ENCODE results near the gene AASDHPPT.

Gene AASDHPPT

DNA sequence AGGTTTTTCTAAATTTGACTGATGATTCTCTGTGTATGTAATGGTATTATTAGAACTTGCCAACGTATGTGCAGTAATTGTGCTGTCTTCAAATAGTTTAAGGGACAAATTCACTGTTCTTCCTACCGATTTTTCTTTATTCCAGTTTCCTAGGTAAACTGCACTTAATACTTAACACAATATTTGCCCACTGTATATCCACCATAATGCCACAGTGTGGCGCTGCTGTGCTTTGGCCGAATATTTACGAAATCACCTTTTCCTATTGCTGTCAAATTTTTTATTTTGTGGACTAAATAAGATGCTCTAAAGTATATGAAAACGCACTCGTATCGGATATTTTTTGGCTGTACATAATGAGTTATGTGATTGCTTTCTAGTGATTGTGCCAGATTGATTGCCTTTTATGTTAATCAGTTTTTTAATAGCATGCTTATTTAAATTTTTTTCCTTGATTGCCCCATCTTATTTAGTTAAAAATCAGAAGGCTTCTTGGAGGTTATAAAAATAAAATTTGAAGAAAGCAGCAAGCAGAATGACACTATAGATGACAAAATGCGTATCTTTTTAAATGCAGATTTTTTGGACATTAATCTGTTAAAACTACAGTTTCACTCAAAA, 10.5 kb downstream of the AASDHPPT start:
- peak; percentile 51 for DNase-seq

DNA sequence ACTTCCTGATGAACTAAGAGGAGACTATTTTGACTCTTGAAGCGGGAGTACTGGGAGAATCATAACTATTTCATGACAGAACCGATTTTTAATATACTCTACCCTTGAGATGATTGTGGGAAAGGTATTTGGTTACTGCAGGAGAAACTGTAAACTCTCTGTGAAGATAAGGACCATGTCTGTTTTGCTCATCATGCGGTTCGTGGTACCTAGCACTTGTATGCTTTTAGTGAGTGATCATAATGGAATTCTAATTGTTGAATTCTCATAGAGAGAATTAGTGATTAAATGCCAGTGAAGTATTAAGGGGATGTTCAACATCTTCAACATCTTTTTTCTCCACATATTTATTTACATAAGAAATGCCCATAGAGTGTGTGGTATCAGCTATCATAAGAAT, 11.4 kb downstream of the AASDHPPT start:
- peak; percentile 48 for DNase-seq

DNA sequence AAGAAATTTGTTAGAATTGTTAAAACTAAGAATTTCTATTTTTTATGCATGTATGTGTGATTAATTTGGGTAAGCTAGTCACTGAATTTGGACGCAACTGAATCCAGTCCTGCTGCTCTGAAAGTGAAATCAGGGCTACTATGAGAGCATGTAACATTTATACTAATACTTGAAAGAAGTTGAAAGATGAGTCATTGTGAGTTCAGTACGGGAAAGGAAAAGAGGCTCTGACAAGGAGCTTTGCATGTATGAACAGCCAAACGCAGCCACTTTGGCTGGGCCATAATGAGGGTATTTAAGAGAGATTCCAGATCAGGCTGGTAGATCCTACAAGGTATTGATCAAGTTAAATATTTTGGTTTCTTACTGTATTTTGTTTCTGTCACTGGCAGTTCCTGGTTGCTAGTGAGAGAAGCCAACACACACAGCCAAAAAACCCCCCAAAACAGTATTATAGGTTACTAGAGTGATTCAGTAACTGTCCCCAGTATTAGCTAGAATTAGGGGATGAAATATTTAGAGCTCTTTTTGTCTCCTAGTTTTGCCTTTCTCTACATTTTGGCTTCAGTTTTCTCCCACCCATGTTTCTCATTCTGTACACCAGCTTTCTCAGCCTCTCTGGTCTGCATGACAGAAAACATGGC, 14.1 kb downstream of the AASDHPPT start:
- DNase-seq = peak; percentile 58

DNA sequence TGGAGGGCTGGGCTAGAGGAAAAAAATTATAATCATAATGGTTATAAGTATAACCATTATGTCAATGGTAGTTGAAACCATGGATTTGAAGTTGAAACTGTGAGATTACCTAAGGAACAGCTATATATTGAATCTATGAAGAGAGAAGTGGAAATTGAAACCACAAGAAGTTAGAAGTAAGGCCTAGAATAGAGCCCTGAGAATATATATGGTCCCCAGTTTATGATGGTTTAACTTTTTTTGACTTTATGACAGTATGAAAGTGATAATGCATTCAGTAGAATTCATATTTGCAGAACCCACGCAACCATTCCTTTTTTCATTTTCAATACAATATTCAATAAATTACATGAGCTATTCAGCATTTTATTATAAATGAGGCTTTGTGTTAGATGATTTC, 15.0 kb downstream of the AASDHPPT start:
- no peak for DNase-seq

DNA sequence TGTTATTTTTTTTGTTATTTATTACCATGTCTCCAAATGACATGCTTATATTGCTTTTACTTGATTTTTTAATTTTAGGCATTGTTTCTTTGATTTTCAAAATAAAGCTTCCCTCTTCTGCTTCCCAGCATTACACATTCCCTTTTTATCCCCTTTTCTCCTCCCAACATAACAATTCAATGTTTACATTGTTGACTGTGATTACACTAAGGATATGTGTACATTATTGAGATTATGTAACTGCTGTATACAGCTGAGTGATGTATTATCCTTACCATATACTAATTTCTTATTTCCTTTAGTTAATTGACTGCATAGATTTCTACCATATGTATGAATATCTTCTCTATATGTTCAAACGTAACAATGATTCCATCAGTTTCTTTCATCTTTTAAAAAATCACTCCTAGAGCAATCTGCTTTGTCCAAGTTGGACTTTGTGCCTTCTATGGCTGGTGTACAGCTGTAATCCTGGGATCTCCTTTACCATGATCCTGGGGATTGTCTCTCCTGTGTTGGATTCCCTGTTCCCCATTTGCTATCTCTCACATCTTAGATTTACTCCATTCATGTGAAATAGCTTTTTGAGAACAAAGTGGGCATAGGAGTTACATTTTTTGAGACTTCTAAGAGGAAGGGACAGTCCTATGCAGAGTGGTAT, 21.6 kb downstream of the AASDHPPT start:
- no peak for DNase-seq

DNA sequence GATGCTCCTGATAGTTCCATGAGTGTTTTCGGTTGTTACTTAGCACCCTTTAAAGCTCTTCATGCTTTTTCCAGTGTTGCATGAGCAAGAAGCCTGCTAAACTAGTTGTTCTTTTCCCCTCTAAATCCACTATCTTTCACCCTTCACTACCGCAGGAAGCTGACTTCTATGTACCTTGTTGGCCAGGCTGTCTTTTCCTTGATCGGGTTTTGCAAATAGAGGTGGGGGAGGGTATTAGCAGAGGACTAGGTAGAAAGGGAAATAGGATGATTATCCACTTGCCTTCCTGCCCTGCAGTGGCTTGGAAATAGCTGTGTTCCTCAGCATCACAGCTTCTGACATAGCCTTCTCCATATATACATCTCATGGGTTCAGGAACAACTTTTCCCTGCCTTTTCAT, 23.9 kb downstream of the AASDHPPT start:
- no peak for DNase-seq

DNA sequence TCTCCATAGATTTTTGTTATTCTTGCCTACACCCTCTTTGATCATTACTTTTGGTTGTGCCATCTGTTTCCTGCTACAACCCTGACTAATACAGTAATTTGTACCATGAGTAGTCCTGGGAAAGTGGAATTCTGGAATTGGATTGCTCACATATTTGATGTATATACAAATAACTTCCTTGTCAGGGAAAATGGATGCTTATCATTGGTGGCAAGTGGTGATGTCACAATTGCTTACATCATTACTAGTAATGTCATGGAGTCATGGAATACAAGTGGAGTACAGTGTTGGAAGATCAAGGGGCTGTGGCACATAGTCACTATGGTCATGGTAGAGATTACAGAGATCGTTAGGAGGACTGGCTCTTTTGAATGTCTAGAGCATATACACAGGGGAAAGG, 24.4 kb downstream of the AASDHPPT start:
- DNase-seq = peak; percentile 76

DNA sequence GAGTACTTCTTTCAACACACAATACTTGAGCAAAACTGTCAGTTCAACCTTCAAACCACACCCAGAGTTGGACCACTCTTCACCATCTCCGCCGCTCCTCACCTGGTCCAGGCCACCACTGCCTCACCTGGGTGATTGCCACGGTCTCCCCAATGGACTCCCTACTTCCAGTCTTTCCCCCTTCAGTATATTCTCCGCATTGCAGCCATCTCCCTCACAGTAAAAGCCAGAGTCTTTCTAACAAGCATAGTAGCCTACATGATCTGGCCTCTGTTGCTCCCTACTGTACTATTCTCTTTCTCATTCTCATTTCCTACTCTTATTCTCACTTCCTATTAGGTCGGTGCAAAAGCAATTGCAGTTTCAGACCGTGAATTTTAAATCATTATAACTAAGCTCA, 28.5 kb downstream of the AASDHPPT start:
- DNase-seq = no peak

DNA sequence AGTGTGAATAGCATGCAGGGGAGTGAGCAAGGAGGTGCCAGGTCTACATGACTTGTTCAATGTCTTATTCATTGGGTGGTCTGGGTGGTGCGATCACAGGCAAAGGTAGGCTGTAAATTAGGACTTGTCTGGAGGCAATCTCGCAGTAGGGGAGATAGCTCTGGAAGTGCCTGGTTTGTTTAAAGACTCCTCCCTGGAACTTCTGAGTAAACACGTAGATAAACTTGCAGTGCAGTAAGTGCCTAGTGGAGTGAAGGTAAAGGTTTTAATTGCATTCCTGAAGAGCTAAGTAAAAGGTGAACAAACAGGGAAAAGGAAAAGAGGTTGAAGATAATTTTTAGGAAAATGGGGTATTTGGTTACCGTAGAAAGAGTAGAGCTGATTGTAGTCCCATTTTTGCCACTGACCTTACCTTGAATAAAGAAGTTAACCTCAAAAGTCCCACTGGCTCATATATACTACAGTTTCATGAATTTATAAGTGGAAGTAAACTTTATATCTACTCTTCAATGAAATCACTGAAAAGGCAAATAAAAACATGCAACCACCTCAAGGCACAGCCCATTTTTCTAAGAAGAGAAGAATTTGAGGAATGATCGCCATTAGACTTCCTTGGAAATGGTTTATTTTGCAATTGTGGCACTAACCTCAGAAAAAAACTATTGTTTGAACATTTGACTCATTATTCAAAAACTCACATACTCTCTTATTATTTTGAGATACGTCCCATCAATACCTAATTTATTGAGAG, 44.3 kb downstream of the AASDHPPT start:
- no peak for DNase-seq

DNA sequence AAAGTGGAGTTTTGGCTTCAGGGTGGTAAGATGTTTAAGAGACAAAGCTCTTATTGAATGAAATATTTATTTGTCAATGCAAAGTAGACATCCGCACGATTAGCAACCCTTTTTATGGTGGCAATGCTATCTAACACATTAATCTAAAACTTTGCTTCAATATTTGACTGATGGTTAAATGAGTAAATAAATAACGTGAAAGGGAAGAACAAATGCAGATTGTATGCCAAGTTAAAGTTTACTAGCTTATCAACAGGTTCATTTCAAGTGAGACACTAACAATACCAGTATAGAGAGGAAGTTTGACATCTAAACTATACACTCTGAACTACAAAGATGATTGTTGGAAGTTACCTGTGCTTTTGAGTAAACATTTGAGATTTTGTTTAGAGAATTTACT, 50.1 kb downstream of the AASDHPPT start:
- DNase-seq = no peak

DNA sequence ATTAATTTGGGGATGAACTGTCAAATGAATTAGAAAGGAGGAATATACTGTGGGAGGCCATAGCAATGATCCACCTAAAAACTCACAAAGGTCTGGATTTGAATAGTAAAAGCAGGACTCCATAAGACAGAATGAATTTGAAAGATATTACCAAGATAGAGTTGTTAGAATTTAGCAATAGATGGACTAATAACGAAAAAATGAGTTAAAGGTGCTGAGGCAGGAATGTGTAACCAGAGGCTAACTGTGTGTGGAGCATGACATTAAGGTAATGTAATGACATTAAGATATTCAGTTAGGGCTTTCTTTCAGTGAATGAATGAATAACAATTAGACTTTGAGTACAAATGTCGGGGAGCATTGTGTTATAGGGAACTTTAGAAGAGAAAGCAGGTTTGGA, 51.3 kb downstream of the AASDHPPT start:
- DNase-seq = no peak

DNA sequence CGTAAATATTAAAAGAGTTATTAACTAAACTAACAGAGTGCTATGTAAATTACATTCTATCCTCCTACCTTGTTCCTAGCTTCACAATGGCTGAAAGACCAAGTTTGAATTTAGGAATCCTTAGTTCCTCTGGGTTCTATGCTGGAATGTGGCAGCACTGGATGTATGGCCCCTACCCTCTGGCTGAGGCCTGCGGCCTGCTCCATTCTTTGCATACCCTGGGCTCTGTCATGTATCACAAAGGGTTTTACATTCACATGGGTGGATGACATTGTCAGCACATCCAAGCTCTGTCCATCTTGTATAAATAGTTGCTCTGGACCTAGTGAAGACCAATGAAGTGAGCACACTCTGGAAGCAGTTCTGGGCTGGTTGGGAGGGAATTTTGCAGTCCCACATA, 54.5 kb downstream of the AASDHPPT start:
- DNase-seq = no peak

DNA sequence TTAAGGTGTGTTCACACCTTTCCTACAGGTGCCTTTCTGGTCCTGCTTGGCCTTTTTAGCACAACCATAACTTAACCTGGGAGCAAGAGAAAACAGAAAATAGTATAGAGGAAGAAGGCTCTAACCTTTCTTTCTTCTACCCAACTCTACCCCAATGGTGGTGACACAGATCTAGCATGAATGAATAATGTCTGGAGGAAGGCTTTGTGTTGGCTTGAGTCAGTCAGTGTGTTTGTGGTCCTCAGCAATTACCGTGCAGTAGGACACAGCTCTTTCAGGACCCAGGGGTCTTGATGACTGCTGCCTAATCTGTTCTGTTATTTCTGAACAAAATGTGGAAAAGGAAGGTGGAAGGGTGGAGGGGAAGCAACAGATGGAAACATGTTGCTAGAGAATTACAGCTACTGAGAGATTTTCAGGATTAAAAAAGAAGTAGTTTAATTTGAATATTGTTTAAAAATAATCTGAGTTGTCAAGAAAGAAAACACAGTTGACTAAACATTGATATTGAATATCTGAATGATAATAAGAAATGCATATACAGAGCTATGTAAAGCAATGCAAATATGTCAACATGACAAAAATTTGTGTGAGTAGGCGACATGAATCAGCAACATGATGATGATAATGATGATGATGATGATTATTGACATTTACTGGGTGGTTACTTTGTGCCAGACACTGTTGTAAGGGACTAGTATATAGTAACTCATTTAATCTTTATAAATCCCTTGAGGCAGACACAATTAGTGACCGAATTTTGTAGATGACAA, 55.3 kb downstream of the AASDHPPT start:
- DNase-seq = no peak

DNA sequence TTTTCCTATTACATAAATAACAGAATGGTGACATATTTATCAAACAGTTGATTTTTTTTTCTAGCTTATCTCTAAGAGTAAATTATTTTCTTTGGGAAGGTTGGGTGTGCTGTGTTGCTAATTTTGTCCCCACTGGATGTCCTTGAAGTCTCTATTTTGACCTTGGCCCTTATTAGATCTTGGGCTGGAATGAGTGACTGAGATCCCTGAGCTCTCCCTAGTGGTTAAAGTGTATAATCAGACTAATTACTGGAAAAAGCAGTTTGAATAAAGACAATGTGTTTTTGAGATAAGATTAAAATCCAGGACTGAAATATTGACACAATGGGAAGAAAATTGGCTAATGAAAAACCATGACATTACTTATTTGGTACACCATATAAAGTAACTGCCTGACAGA, 56.1 kb downstream of the AASDHPPT start:
- DNase-seq = no peak

DNA sequence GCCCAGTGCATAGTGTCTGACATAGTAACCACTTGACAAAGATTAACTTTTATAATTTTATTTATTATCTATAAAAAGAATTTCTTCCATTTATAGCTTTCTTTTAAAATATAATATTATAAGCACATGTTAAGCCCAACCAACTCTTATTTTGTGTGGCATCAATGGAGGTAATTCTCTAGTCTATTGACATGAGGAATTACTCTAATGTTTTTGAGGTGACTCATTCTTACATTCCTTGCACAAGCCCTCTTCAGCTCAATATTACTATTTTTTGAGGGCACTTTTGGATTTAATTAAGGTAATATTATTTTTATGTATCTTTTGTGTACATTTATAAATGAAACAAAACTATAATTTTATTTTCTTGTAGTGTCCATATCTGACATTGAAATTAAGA, 59.6 kb downstream of the AASDHPPT start:
- peak; percentile 13 for DNase-seq

DNA sequence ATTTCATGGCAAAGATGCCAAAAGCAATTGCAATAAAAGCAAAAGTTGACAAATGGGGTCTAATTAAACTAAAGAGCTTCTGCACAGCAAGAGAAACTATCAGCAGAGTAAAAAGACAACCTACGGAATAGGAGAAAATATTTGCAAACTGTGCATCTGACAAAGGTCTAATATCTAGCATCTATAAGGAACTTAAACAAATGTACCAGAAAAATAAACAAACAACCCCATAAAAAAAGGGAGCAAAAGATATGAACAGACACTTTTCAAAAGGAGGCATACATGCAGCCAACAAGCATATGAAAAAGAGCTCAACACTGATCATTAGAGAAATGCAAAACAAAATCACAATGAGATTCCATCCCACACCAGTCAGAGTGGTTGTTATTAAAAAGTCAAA, 60.3 kb downstream of the AASDHPPT start:
- DNase-seq = no peak
